GM12878 (cell line): Measurements from ENCODE around the gene MAML3. TPM values are rescaled to one million over a fixed set of nuclear protein-coding genes. Genes with fewer than 3 reads are reported as not detected.

Experiments
- ATAC-seq: fragments of 200-7000 bp; cut with Tn5 transposase; 3 replicates; pipeline ENCODE4 v1.9.1; 2020; ENCODE audit warnings: mild to moderate bottlenecking, moderate library complexity
- BruUV-seq: library from RNA; stranded (reverse); fragments of 400-500 nt; replicated peaks from 2 replicates; lab custom pipeline; 2021; lab: Mats Ljungman, UMichigan
- CTCF ChIA-PET: fragments of 300-600 bp; sonication (Branson Sonifier 250); formaldehyde crosslinking; extraction: SDS; loops from one replicate; lab custom pipeline; 2021; ENCODE audit warnings: inconsistent platforms; lab: Yijun Ruan, JAX
- POLR2A ChIA-PET: fragments of 350-600 bp; formaldehyde crosslinking; extraction: SDS; loops from one replicate; lab custom pipeline; 2021; ENCODE audit warnings: inconsistent platforms; lab: Charles Lee
- RAD21 ChIA-PET: fragments of 300-600 bp; sonication (Branson Sonifier 250); formaldehyde crosslinking; loops from one replicate; lab custom pipeline; 2023; ENCODE audit warnings: antibody characterized with exemption; ENCODE audit not compliant: unreplicated experiment; lab: Charles Lee
- SMC1A ChIA-PET: fragments of 300-600 bp; sonication (Branson Sonifier 250); formaldehyde crosslinking; loops from one replicate; lab custom pipeline; 2023; ENCODE audit not compliant: unreplicated experiment, uncharacterized antibody; lab: Charles Lee
- DNase-seq: peaks from one replicate; pipeline ENCODE4 v3.0.0-alpha.2; 2011; ENCODE audit warnings: low read depth, low spot score
- FAIRE-seq: peaks from 3 replicates; lab custom pipeline; 2011; peaks lifted over from hg19 to GRCh38; lab: Jason Lieb, UNC
- H2AFZ ChIP-seq: 2 replicates; pipeline ENCODE4 v1.6.0; 2011; ENCODE audit warnings: low read depth, low read length, control low read depth; ENCODE audit not compliant: control insufficient read depth
- H3K27ac ChIP-seq: 2 replicates; pipeline ENCODE4 v1.5.1; 2011; ENCODE audit warnings: control low read depth; ENCODE audit not compliant: control insufficient read depth, insufficient read depth
- H3K27me3 ChIP-seq, 2 experiments: replicated peaks in 1 of 2; 2 replicates each; pipeline versions ENCODE4 v1.6.0 to v1.6.1; 2011; ENCODE audit warnings: low read length in 1 of 2; ENCODE audit not compliant: control insufficient read depth in 2 of 2, insufficient read depth in 2 of 2
- H3K36me3 ChIP-seq, 2 experiments: 2 replicates each; pipeline ENCODE4 v1.5.1; 2011; ENCODE audit warnings: low read length in 1 of 2; ENCODE audit not compliant: control insufficient read depth in 2 of 2, insufficient read depth in 2 of 2
- H3K4me1 ChIP-seq: 2 replicates; pipeline ENCODE4 v1.6.1; 2011; ENCODE audit warnings: mild to moderate bottlenecking, low read length, moderate library complexity, mixed read lengths; ENCODE audit not compliant: control insufficient read depth, insufficient read depth
- H3K4me2 ChIP-seq: 2 replicates; pipeline ENCODE4 v1.6.0; 2011; ENCODE audit warnings: control low read depth; ENCODE audit not compliant: control insufficient read depth, insufficient read depth
- H3K4me3 ChIP-seq: fragments of 200-600 bp; sonication (generic); 2 replicates; pipeline ENCODE4 v1.5.1; 2016
- H3K79me2 ChIP-seq: 2 replicates; pipeline ENCODE4 v1.6.0; 2011; ENCODE audit warnings: low read length; ENCODE audit not compliant: control insufficient read depth, insufficient read depth
- H3K9ac ChIP-seq: 2 replicates; pipeline ENCODE4 v1.8.0; 2011; ENCODE audit warnings: low read length, control low read depth, mixed read lengths; ENCODE audit not compliant: control insufficient read depth, insufficient read depth
- H3K9me3 ChIP-seq: replicated peaks from 3 replicates; pipeline ENCODE4 v1.5.1; 2011; ENCODE audit warnings: mild to moderate bottlenecking, low read length; ENCODE audit not compliant: control insufficient read depth, insufficient read depth
- H4K20me1 ChIP-seq: 2 replicates; pipeline ENCODE4 v1.6.0; 2011; ENCODE audit not compliant: control insufficient read depth, insufficient read depth
- CEBPZ ChIP-seq: fragments of 150-350 bp; IDR thresholded peaks from 2 replicates; pipeline ENCODE4 v1.6.1; 2016; ENCODE audit warnings: low read depth, low read length
- EP300 ChIP-seq, 2 experiments: fragments of 150-350 bp in 1 of 2; IDR thresholded peaks; 2 replicates each; pipeline ENCODE4 v1.6.1; 2011 to 2012; ENCODE audit warnings: low read depth in 2 of 2, low read length in 2 of 2, borderline replicate concordance in 1 of 2, improper control_type of control experiment in 1 of 2, inconsistent platforms in 1 of 2; ENCODE audit not compliant: control insufficient read depth in 1 of 2
- TAF1 ChIP-seq: IDR thresholded peaks from 2 replicates; pipeline ENCODE4 v1.6.1; 2011; ENCODE audit warnings: mild to moderate bottlenecking, low read depth, low read length, borderline replicate concordance
- ZNF274 ChIP-seq: IDR thresholded peaks from one replicate; pipeline ENCODE4 v1.8.0; 2011; ENCODE audit not compliant: insufficient read length, insufficient read depth
- WGBS: methylation state at CpG from one replicate; pipeline ENCODE4 v1.1.6; 2016; ENCODE audit warnings: low lambda C conversion rate; ENCODE audit not compliant: insufficient replicate concordance, insufficient coverage; ENCODE audit errors: missing lambda C conversion rate; 5-methylcytosine and 5-hydroxymethylcytosine counted together
- in situ Hi-C: fragments of 300-500 bp; cut with MboI; formaldehyde crosslinking; loops from 9 replicates; pipeline ENCODE4 v1.14.3; 2018; ENCODE audit warnings: mixed read lengths
- intact Hi-C: fragments of 100-400 bp; cut with micrococcal nuclease; formaldehyde crosslinking; loops from one replicate; pipeline ENCODE4 v1.14.2; 2022; ENCODE audit not compliant: unreplicated experiment
- polyA plus RNA-seq, 11 experiments: library from polyadenylated mRNA; depleted of rRNA in 4 of 11; unstranded in 6 of 11; stranded (reverse) in 5 of 11; fragments of >200 nt; fragmentation: Nextera tagmentation in 4 of 11; fragmentation: Illumina TruSeq in 1 of 11; extraction: Ambion mirVana in 4 of 11; extraction: Trizol in 1 of 11; gene quantifications; 1 replicate in 1 of 11; 2 replicates in 10 of 11; pipeline versions ENCODE4 v1.2.1 to v1.2.3, GENCODE V29; 2011 to 2016; ENCODE audit warnings: inconsistent platforms in 2 of 11, missing spikeins in 2 of 11, low read depth in 1 of 11
- total RNA-seq, 4 experiments: library from RNA; depleted of rRNA in 3 of 4; stranded (reverse); fragments of >200 nt in 3 of 4; fragmentation: Illumina TruSeq in 1 of 4; extraction: Trizol in 1 of 4; gene quantifications; 2 replicates each; pipeline versions ENCODE4 v1.2.1 to v1.2.3, GENCODE V29; 2013 to 2021

The MAML3 gene
- total and polyA plus RNA-seq, 10 of the 15 experiments (the other 5 are each of a cell fraction or from before 2014, with no cell fraction given), result under 0.01 to 0.53 (median 0.06) TPM; not detected in 2

- Histone ChIP-seq H3K9ac (no peak overlapping the region), H3K9me3 (no peaks in the 10 kb centered on the region), H3K36me3 (no peaks in the 10 kb centered on the region), H3K79me2 (no peaks in the 10 kb centered on the region), H2AFZ (no peak overlapping the region), H3K4me3 (no peak overlapping the region), H4K20me1 (no peaks in the 10 kb centered on the region), H3K27me3 (no peaks in the 10 kb centered on the region; a peak in 3 of 4 replicates), H3K4me1 (no peaks in the 10 kb centered on the region), H3K27ac (no peak overlapping the region), H3K4me2 (no peak overlapping the region)
- ATAC-seq (no peak), FAIRE-seq (no peak), DNase-seq (no peak)
- no TSS peak for BruUV-seq
- TF ChIP-seq TAF1 (no peak), CEBPZ (no peak), EP300 (IDR thresholded peaks at IDR 0.05; ENCODE audit: borderline replicate concordance in 1 of 2, control insufficient read depth in 1 of 2, low read depth in 2 of 2, low read length in 2 of 2) (no peak), ZNF274 (no peak)
- CTCF ChIA-PET, result no interaction called here
- intact Hi-C loops, result no loop called here
- SMC1A ChIA-PET, result no interaction called here
- POLR2A ChIA-PET, result no interaction called here
- in situ Hi-C loops, result no loop called here
- 49% methylated on average over 6 of the region's 6 CpGs for WGBS
- RAD21 ChIA-PET, result no interaction called here
Measured at GRCh38 chr4:139801895-139802294, 352.1 kb downstream of the MAML3 start.
